ENCODE results near the gene SLC35F3. TPM values are rescaled to one million over a fixed set of nuclear protein-coding genes. Genes with fewer than 3 reads are reported as not detected.

The SLC35F3 gene
- total and polyA plus RNA-seq, 9 of the 15 experiments (the other 6 are each of a cell fraction or from before 2014, with no cell fraction given) = 0.04 to 0.07 (median 0.04) TPM; not detected in 6

GRCh38 chr1:234188454-234188792 lies 283.9 kb downstream of the SLC35F3 start (continued):
- TF ChIP-seq RBBP5 (IDR thresholded peaks at IDR 0.05; ENCODE audit: borderline replicate concordance, insufficient read depth, low read length, poor library complexity, severe bottlenecking) (no peak), ZZZ3 (IDR thresholded peaks at IDR 0.05) (no peak), SMAD1 (IDR thresholded peaks at IDR 0.05; ENCODE audit: low read depth, low read length, partially characterized antibody) (no peak), HSF4 (CRISPR knock-in tag; IDR thresholded peaks at IDR 0.05; ENCODE audit: borderline replicate concordance) (no peak), MYNN (IDR thresholded peaks at IDR 0.05) (no peak), MYNN (CRISPR knock-in tag; IDR thresholded peaks at IDR 0.05) (no peak), NCOA2 (IDR thresholded peaks at IDR 0.05; ENCODE audit: partially characterized antibody in 2 of 2) (no peak), NR2C1 (IDR thresholded peaks at IDR 0.05) (no peak), NR2C1 (tag; IDR thresholded peaks at IDR 0.05) (no peak), ZNF77 (CRISPR knock-in tag; IDR thresholded peaks at IDR 0.05) (no peak), ARID2 (IDR thresholded peaks at IDR 0.05) (no peak), BHLHE40 (IDR thresholded peaks at IDR 0.05; ENCODE audit: low read length) (no peak), ZNF780A (CRISPR knock-in tag; IDR thresholded peaks at IDR 0.05) (no peak), POLR2H (tag; IDR thresholded peaks at IDR 0.05; ENCODE audit: low read depth) (no peak), TBP (optimal IDR thresholded peaks at IDR 0.05; ENCODE audit: low read depth, low read length) (no peak), HINFP (tag; conservative IDR thresholded peaks at IDR 0.05; ENCODE audit: low read depth) (no peak), ZNF584 (CRISPR knock-in tag; IDR thresholded peaks at IDR 0.05; ENCODE audit: low read depth) (no peak), NR4A1 (CRISPR knock-in tag; IDR thresholded peaks at IDR 0.05) (no peak), NR4A1 (tag; IDR thresholded peaks at IDR 0.05) (no peak), ZNF184 (CRISPR knock-in tag; IDR thresholded peaks at IDR 0.05) (no peak), RFX5 (IDR thresholded peaks at IDR 0.05; ENCODE audit: low read depth, low read length) (no peak), RAD21 (CRISPR knock-in tag; conservative IDR thresholded peaks at IDR 0.05 in 1 of 2, IDR thresholded peaks at IDR 0.05 in 1 of 2) (peak in 1 of 2 experiments; percentile 31; a peak in 2 of 4 replicates), DACH1 (IDR thresholded peaks at IDR 0.05; ENCODE audit: partially characterized antibody) (peak; percentile 24)
- TF ChIP-seq, protein P1, sequence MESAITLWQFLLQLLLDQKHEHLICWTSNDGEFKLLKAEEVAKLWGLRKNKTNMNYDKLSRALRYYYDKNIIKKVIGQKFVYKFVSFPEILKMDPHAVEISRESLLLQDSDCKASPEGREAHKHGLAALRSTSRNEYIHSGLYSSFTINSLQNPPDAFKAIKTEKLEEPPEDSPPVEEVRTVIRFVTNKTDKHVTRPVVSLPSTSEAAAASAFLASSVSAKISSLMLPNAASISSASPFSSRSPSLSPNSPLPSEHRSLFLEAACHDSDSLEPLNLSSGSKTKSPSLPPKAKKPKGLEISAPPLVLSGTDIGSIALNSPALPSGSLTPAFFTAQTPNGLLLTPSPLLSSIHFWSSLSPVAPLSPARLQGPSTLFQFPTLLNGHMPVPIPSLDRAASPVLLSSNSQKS (CRISPR knock-in tag; IDR thresholded peaks at IDR 0.05) = no peak

Measured in K562 (cell line).